BE2C (cell line): ENCODE measurements around the gene ELAVL1.
"Not testable (repeated sequence)": the region's sequence is repeated elsewhere in the genome, so short reads cannot be mapped to it uniquely, and the experiment has no call there.

Experiments used
- DNase-seq: peaks from one replicate; pipeline ENCODE4 v3.0.0-alpha.2; 2020
- H3K27me3 ChIP-seq: fragments of 250-450 bp; sonication (Bioruptor Pico); 2 replicates; pipeline ENCODE4 v1.5.1; 2020; ENCODE audit warnings: mild to moderate bottlenecking
- H3K36me3 ChIP-seq: fragments of 250-450 bp; sonication (Bioruptor Pico); 2 replicates; pipeline ENCODE4 v1.5.1; 2020; ENCODE audit warnings: mild to moderate bottlenecking
- H3K4me1 ChIP-seq: fragments of 250-450 bp; sonication (Bioruptor Pico); 2 replicates; pipeline ENCODE4 v1.5.1; 2020
- H3K4me3 ChIP-seq: 2 replicates; pipeline ENCODE4 v1.5.1; 2011; ENCODE audit warnings: low read depth, low read length
- H3K9me3 ChIP-seq: fragments of 250-450 bp; sonication (Bioruptor Pico); 2 replicates; pipeline ENCODE4 v1.5.1; 2020
- TF ChIP-seq, protein P1 (sequence below): IDR thresholded peaks from 2 replicates; pipeline ENCODE4 v1.5.1; 2012; ENCODE audit warnings: mild to moderate bottlenecking, low read depth, low read length

ELAVL1 gene

DNA sequence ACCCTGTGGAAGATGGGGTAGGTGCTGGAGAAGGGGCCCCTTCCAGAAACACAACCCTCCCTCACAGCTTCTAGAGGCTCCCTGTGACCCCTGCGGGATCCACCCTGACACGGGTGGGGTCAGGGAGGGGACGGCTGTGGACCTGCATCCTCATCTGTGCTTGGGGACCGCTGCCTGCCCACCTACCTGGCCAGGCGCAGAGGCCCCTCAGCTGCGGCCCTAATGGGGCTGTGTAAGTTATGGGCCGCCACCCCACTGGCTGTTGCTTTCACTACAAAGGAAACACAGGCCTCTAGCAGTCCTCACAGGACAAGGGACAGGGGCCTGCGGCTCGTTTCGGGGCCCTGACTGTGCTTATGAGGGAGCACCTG, 72.5 kb downstream of the ELAVL1 start:
- no peak overlapping the region for H3K4me3 ChIP-seq
- no peak for DNase-seq
- H3K36me3 ChIP-seq: peaks cover 72% of the 10 kb centered on the region
- H3K27me3 ChIP-seq: no peaks in the 10 kb centered on the region
- no peaks in the 10 kb centered on the region for H3K9me3 ChIP-seq
- TF ChIP-seq, protein P1, sequence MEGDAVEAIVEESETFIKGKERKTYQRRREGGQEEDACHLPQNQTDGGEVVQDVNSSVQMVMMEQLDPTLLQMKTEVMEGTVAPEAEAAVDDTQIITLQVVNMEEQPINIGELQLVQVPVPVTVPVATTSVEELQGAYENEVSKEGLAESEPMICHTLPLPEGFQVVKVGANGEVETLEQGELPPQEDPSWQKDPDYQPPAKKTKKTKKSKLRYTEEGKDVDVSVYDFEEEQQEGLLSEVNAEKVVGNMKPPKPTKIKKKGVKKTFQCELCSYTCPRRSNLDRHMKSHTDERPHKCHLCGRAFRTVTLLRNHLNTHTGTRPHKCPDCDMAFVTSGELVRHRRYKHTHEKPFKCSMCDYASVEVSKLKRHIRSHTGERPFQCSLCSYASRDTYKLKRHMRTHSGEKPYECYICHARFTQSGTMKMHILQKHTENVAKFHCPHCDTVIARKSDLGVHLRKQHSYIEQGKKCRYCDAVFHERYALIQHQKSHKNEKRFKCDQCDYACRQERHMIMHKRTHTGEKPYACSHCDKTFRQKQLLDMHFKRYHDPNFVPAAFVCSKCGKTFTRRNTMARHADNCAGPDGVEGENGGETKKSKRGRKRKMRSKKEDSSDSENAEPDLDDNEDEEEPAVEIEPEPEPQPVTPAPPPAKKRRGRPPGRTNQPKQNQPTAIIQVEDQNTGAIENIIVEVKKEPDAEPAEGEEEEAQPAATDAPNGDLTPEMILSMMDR: no peak
- H3K4me1 ChIP-seq: peaks cover 12% of the 10 kb centered on the region

- H3K9me3 ChIP-seq: no peaks in the 10 kb centered on the region
- H3K36me3 ChIP-seq: peaks cover 67% of the 10 kb centered on the region
- H3K27me3 ChIP-seq: no peaks in the 10 kb centered on the region
- peaks cover 17% of the 10 kb centered on the region for H3K4me1 ChIP-seq
- H3K4me3 ChIP-seq: no peak overlapping the region
- TF ChIP-seq, protein P1: no peak
- DNase-seq: no peak
These were observed 73.0 kb downstream of the ELAVL1 start for GRCh38 chr19:7932276-7932929.

DNA sequence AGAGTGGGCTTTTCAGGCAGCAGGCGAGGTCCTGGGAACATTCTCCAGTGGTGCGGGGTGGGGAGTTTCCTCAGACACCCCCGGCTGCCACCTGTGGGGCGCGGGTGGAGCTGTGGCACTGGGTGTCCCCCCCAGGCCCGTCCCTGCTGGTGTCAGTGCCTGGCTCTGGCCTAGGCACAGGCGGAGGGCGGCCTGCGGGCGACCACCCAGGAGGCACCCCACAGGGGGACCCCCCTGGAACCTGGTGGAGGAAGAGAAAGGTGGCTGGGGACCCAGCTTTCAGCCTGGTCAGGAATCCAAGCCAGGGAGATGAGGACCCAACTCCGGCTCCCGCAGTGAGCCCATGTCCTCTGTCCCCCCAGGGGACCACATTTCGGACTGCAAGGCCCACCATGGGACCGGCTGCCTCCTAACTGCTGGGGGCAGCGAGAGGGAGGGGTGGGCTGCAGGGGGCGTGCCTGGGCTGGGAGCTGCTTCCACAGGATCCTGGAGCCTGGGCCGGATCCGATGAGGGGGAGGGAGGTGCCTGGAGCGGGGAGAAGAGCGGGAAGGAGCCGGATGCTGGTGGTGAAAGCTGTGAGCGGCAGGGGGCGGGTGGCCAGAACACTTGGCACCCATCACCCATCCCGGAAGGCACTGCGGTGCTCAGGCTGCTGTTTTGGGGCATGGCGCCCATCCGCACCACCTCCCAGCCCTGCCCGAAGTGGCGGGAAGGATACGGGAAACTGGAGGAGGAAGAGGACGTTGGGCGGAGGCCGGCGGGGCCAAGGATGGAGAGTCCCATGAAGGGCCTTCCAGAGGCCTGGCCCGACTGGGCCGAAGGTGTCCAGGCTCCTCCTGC, 74.0 kb downstream of the ELAVL1 start:
- TF ChIP-seq, protein P1: no peak
- DNase-seq: no peak
- Histone ChIP-seq H3K27me3 (no peaks in the 10 kb centered on the region), H3K36me3 (peaks cover 58% of the 10 kb centered on the region), H3K4me3 (no peak overlapping the region), H3K9me3 (no peaks in the 10 kb centered on the region), H3K4me1 (peaks cover 27% of the 10 kb centered on the region)

GRCh38 chr19:7930765-7931164, 74.7 kb downstream of the ELAVL1 start:
- TF ChIP-seq, protein P1: no peak
- H3K4me1 ChIP-seq: peaks cover 30% of the 10 kb centered on the region
- H3K27me3 ChIP-seq: no peaks in the 10 kb centered on the region
- DNase-seq: no peak
- H3K4me3 ChIP-seq: no peak overlapping the region
- no peaks in the 10 kb centered on the region for H3K9me3 ChIP-seq
- H3K36me3 ChIP-seq: peaks cover 51% of the 10 kb centered on the region

DNA sequence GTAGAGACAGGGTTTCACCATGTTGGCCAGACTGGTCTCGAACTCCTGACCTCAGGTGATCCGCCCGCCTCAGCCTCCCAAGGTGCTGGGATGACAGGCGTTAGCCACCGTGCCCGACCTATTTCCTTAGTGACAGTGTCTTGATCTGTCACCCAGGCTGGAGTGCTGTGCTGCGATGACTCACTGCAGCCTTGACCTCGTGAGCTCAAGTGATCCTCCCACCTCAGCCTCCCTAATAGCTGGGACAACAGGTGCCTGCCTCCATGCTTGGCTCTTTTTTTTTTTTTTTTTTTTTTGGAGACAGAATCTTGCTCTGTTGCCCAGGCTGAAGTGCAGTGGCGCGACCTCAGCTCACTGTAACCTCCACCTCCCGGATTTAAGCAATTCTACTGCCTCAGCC, 75.4 kb downstream of the ELAVL1 start:
- H3K27me3 ChIP-seq, DNase-seq, H3K9me3 ChIP-seq, H3K4me3 ChIP-seq: not testable (repeated sequence)
- Histone ChIP-seq H3K36me3 (peaks cover 44% of the 10 kb centered on the region), H3K4me1 (peaks cover 30% of the 10 kb centered on the region)

DNA sequence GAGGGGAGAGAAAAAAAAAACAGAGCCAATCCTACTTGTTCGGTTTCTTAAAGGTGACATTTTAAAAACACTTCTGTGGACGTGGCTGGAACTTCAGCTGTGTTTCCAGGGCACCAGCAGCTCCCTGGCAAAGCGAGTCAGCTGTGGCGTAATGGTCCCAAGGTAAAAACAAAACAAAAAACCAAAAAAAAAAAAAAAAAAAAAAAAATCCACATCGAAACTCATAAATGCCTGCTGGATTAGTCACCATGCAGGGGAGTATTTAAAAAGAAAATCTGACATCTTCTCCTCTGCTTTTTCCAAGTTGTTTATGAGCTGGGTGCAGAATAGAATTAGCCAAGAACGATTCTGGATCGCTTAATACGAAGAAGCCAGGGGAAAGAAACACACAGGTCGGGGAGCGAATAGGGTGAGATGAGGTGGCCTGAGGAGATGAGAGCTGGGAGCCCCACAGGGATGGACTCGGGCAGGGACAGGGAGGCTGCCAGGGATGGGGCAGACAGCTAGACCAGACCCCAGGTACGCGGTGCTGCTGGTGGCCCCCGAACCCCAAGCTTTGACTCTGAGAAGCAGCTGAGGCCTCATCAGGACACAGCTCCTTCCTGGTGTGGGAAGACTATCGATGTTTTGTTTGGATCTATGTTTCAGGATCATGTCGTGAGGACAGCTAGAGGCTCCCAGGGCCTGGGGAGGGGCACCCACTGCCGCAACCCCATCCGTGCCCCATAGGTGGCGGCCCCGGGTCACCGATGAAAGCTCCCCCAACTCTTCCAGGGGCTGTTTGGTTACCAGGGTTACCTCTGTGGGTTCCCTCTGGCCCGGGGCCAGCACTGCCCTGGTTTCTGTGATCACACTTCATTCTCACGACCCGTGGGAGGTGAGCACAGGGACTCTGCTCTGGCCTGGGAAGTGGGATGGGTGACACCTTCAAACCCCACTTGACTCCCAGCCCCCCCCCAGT, 76.4 kb downstream of the ELAVL1 start:
- H3K9me3 ChIP-seq: no peaks in the 10 kb centered on the region
- peaks cover 36% of the 10 kb centered on the region for H3K36me3 ChIP-seq
- TF ChIP-seq, protein P1: peak; percentile 54
- no peaks in the 10 kb centered on the region for H3K27me3 ChIP-seq
- H3K4me1 ChIP-seq: peaks cover 30% of the 10 kb centered on the region
- DNase-seq: peak; percentile 81
- H3K4me3 ChIP-seq: peak overlapping the region; percentile 0; the same call in 1 of the 2 replicates
